ENCODE results near the gene CNTN4. TPM values are rescaled to one million over a fixed set of nuclear protein-coding genes. Genes with fewer than 3 reads are reported as not detected.

The CNTN4 gene
- total RNA-seq, 1 donor from 2014 or later: 0.52 TPM

DNA sequence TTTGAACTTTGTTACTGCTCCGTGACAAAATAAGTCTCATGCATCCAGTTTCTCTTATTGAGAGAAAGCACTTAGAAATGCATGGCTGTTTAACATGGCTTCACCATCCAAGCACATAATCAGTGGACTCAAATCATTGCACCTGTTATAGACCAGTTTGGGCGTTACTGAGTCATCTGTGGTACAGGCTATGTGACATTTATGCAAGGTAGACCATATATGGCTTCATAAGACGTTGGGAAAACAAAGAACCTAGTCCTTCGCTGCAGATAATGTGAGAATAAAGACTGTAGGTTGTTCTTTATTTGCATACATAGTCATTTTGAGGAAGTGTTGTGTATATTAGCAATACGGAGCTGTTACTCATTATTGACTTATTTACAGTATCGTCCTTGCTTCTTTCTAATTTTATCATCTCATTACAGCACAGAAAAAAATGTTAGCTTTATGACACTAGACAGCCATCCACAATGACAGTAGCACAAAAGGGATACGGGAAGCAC is 636.8 kb downstream of the CNTN4 start:
- Mint-ChIP-seq H3K9me3 (ENCODE audit: low read depth) (no peaks in the 10 kb centered on the region), H3K4me3 (ENCODE audit: unreplicated experiment) (no peak overlapping the region), H3K4me1 (ENCODE audit: low read depth) (no peaks in the 10 kb centered on the region), H3K27ac (ENCODE audit: unreplicated experiment) (no peak overlapping the region), H3K36me3 (ENCODE audit: low read depth) (peaks cover 1% of the 10 kb centered on the region), H3K27me3 (ENCODE audit: low read depth) (peaks cover 1% of the 10 kb centered on the region)
- no peak for DNase-seq (ENCODE audit: low spot score)
- TF ChIP-seq, protein P1, sequence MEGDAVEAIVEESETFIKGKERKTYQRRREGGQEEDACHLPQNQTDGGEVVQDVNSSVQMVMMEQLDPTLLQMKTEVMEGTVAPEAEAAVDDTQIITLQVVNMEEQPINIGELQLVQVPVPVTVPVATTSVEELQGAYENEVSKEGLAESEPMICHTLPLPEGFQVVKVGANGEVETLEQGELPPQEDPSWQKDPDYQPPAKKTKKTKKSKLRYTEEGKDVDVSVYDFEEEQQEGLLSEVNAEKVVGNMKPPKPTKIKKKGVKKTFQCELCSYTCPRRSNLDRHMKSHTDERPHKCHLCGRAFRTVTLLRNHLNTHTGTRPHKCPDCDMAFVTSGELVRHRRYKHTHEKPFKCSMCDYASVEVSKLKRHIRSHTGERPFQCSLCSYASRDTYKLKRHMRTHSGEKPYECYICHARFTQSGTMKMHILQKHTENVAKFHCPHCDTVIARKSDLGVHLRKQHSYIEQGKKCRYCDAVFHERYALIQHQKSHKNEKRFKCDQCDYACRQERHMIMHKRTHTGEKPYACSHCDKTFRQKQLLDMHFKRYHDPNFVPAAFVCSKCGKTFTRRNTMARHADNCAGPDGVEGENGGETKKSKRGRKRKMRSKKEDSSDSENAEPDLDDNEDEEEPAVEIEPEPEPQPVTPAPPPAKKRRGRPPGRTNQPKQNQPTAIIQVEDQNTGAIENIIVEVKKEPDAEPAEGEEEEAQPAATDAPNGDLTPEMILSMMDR (IDR thresholded peaks at IDR 0.05): no peak

DNA sequence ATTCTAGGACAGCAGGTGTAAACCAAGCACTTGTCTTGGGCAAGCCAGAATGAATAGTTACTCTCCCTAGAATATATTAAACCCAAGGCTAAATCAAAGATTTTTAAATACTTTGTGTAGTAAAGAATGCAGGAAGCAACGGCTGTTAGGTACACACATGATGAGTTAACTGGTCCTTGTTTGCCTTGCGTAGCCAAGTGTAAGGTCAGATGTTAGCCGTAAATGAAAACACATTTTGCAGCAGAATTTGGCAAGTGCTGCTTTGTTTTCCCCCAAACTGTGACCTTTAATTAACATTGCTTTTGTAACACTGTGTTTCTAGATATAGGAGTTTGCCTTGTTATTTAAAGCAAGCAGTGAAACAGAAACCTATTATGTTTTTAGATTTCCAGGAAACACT is 642.9 kb downstream of the CNTN4 start:
- Mint-ChIP-seq H3K27me3 (ENCODE audit: low read depth) (no peaks in the 10 kb centered on the region), H3K4me3 (ENCODE audit: unreplicated experiment) (no peak overlapping the region), H3K9me3 (ENCODE audit: low read depth) (no peaks in the 10 kb centered on the region), H3K27ac (ENCODE audit: unreplicated experiment) (no peak overlapping the region), H3K4me1 (ENCODE audit: low read depth) (no peaks in the 10 kb centered on the region), H3K36me3 (ENCODE audit: low read depth) (no peaks in the 10 kb centered on the region)
- no peak for DNase-seq (ENCODE audit: low spot score)
- TF ChIP-seq, protein P1 (IDR thresholded peaks at IDR 0.05): no peak

DNA sequence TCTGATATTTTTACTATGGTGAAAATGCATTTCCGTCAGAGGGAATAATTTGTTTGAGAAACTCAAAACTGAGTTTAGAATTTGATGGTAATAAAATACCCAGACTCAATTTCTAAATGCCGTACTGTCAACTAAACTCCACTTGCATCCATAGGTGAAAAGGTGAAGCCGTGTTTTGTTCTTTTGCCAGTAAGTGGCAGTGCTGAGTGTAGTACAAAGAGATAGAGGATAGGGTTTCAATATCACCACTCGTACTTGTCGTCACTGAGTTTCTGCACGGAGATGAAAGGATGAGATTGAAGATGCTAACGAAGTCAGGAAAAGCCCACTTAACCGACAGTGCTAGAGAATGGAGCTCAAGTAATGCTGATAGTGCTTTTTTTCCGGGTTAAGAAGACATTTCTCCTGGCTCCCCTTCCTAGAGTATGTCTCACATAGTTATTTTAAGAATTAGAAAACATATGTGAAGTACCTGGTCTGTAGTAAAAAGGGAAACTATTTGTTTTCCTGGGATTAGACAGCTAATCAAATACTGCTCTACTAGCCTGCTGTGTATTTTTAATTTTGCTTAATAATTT is 666.4 kb downstream of the CNTN4 start:
- DNase-seq (ENCODE audit: low spot score): no peak
- peaks cover 11% of the 10 kb centered on the region for H3K9me3 Mint-ChIP-seq (ENCODE audit: low read depth)
- H3K4me3 Mint-ChIP-seq (ENCODE audit: unreplicated experiment): no peak overlapping the region
- H3K4me1 Mint-ChIP-seq (ENCODE audit: low read depth): no peaks in the 10 kb centered on the region
- H3K27me3 Mint-ChIP-seq (ENCODE audit: low read depth): no peaks in the 10 kb centered on the region
- no peak overlapping the region for H3K27ac Mint-ChIP-seq (ENCODE audit: unreplicated experiment)
- no peaks in the 10 kb centered on the region for H3K36me3 Mint-ChIP-seq (ENCODE audit: low read depth)
- TF ChIP-seq, protein P1 (IDR thresholded peaks at IDR 0.05): no peak

DNA sequence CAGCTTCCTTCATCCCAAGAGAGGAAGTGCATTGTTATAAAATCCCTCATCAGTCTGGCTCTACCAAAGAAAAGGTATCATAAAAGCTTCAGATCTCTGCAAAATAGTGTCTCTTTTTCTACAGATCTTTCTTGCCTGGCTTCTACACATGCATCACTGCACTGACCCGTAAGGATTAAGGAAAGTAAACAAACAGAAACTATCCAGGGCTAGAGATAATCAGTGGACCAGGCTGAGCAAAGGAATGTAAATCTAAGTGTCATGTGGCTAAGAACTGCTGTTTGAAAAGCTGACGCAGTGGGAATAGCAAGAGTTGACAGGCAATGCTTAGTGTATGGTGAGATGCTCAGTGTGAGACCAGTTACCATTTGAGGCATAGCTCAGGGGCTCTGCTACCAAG is 671.8 kb downstream of the CNTN4 start:
- TF ChIP-seq, protein P1 (IDR thresholded peaks at IDR 0.05): no peak
- DNase-seq (ENCODE audit: low spot score): no peak
- Mint-ChIP-seq H3K27me3 (ENCODE audit: low read depth) (no peaks in the 10 kb centered on the region), H3K4me3 (ENCODE audit: unreplicated experiment) (no peak overlapping the region), H3K4me1 (ENCODE audit: low read depth) (no peaks in the 10 kb centered on the region), H3K27ac (ENCODE audit: unreplicated experiment) (no peak overlapping the region), H3K36me3 (ENCODE audit: low read depth) (no peaks in the 10 kb centered on the region), H3K9me3 (ENCODE audit: low read depth) (peaks cover 16% of the 10 kb centered on the region)

DNA sequence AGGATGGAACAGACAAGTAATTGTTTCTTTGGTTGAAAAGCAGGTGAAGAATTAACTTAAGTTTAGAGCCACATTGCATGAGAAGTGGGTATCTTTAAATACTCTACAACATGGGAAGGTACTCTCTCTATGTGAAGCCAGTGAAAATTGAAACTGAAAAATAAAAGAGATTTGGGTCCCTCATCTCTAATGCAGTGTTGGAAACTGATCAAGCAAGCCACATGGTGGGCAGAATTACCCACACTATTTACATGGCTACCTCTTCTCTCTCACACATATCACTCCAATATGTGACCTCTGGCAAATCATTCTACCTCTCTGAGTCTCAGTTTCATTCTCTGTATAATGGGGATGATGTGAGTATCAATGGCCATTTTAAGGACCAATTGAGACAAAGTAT is 672.5 kb downstream of the CNTN4 start:
- H3K27me3 Mint-ChIP-seq (ENCODE audit: low read depth): no peaks in the 10 kb centered on the region

More for the DNA sequence above, 672.5 kb downstream of the CNTN4 start:
- DNase-seq (ENCODE audit: low spot score): no peak
- no peak overlapping the region for H3K4me3 Mint-ChIP-seq (ENCODE audit: unreplicated experiment)
- TF ChIP-seq, protein P1 (IDR thresholded peaks at IDR 0.05): no peak
- no peaks in the 10 kb centered on the region for H3K36me3 Mint-ChIP-seq (ENCODE audit: low read depth)
- peaks cover 14% of the 10 kb centered on the region for H3K9me3 Mint-ChIP-seq (ENCODE audit: low read depth)
- H3K27ac Mint-ChIP-seq (ENCODE audit: unreplicated experiment): no peak overlapping the region
- H3K4me1 Mint-ChIP-seq (ENCODE audit: low read depth): no peaks in the 10 kb centered on the region

All from chondrocyte (in vitro differentiated cells).